ENCODE data around the gene NINJ1.

The NINJ1 gene

GRCh38 chr9:93134015-93134739 lies at the start of gene NINJ1:
Gene NINJ1, minus strand, starts transcription at chr9:93134251. Its CDS starts 34 bp downstream, at chr9:93134217.
- Histone ChIP-seq H3K4me1 (ENCODE audit: insufficient read depth, low read length, severe bottlenecking) (peaks cover 66% of the 10 kb centered on the region), H3K4me3 (ENCODE audit: low read depth, low read length, poor library complexity, severe bottlenecking) (peak within 1 kb of the TSS; percentile 91), H3K4me2 (ENCODE audit: low read length) (peak within 1 kb of the TSS; percentile 97), H3K9ac (ENCODE audit: low read length) (peak within 1 kb of the TSS; percentile 86), H3K79me2 (ENCODE audit: insufficient read depth, low read length) (no peaks in the 10 kb centered on the region), H3K9me3 (ENCODE audit: low read length) (no peaks in the 10 kb centered on the region), H3F3A (ENCODE audit: insufficient read depth, low read length) (no peaks in the 10 kb centered on the region), H2AFZ (ENCODE audit: low read length) (no peak within 1 kb of the TSS), H3K36me3 (ENCODE audit: insufficient read depth, low read length) (no peaks in the 10 kb centered on the region), H3K27ac (ENCODE audit: low read depth, low read length, poor library complexity, severe bottlenecking) (peak within 1 kb of the TSS; percentile 52), H4K20me1 (ENCODE audit: insufficient read depth, low read length) (no peaks in the 10 kb centered on the region), H3K9me2 (ENCODE audit: low read depth, low read length) (no peaks in the 10 kb centered on the region), H3K27me3 (ENCODE audit: insufficient read depth, low read length) (no peaks in the 10 kb centered on the region)
- TF ChIP-seq, protein P1, sequence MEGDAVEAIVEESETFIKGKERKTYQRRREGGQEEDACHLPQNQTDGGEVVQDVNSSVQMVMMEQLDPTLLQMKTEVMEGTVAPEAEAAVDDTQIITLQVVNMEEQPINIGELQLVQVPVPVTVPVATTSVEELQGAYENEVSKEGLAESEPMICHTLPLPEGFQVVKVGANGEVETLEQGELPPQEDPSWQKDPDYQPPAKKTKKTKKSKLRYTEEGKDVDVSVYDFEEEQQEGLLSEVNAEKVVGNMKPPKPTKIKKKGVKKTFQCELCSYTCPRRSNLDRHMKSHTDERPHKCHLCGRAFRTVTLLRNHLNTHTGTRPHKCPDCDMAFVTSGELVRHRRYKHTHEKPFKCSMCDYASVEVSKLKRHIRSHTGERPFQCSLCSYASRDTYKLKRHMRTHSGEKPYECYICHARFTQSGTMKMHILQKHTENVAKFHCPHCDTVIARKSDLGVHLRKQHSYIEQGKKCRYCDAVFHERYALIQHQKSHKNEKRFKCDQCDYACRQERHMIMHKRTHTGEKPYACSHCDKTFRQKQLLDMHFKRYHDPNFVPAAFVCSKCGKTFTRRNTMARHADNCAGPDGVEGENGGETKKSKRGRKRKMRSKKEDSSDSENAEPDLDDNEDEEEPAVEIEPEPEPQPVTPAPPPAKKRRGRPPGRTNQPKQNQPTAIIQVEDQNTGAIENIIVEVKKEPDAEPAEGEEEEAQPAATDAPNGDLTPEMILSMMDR (IDR thresholded peaks at IDR 0.05; ENCODE audit: low read length): no peak
- TF ChIP-seq EZH2 (IDR thresholded peaks at IDR 0.05; ENCODE audit: borderline replicate concordance, low read length): no peak

DNA sequence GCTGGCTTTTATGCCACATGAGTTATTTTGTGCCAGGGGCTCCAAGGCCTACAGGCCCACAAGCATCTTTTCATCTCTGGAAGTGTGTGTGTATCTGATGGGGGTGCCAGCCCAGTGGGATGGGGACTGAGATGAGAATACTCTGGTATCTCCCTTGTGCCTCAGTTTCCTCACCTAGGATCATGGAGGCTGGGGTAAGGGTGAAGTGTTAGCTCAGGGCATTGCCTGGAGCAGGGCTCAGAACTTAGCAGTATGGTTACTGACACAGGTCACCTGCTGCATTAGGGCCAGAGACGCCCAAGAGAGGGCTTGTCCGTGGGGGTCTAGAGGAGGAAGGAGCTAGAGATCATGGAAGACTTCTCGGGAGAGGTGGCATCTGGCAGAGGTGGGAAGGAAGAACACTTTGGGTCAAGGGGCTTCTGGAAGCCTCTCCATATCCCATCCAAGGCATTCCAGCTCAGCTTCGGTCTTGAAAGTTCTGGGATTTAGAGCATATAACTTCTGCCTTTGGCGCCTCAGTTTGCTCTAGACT lies 49.1 kb upstream of the NINJ1 start:
- Histone ChIP-seq H4K20me1 (ENCODE audit: insufficient read depth, low read length) (no peaks in the 10 kb centered on the region), H3K27ac (ENCODE audit: low read depth, low read length, poor library complexity, severe bottlenecking) (no peak overlapping the region), H2AFZ (ENCODE audit: low read length) (no peak overlapping the region), H3K4me3 (ENCODE audit: low read depth, low read length, poor library complexity, severe bottlenecking) (no peak overlapping the region), H3K4me1 (ENCODE audit: insufficient read depth, low read length, severe bottlenecking) (no peaks in the 10 kb centered on the region), H3K9me3 (ENCODE audit: low read length) (no peaks in the 10 kb centered on the region), H3K79me2 (ENCODE audit: insufficient read depth, low read length) (no peaks in the 10 kb centered on the region), H3K9me2 (ENCODE audit: low read depth, low read length) (no peaks in the 10 kb centered on the region), H3K36me3 (ENCODE audit: insufficient read depth, low read length) (no peaks in the 10 kb centered on the region), H3K4me2 (ENCODE audit: low read length) (no peak overlapping the region), H3K9ac (ENCODE audit: low read length) (no peak overlapping the region), H3F3A (ENCODE audit: insufficient read depth, low read length) (no peaks in the 10 kb centered on the region), H3K27me3 (ENCODE audit: insufficient read depth, low read length) (no peaks in the 10 kb centered on the region)
- TF ChIP-seq, protein P1 (IDR thresholded peaks at IDR 0.05; ENCODE audit: low read length): no peak

GRCh38 chr9:93182572-93182971 lies 48.5 kb upstream of the NINJ1 start:
- Histone ChIP-seq H3K4me2 (ENCODE audit: low read length) (no peak overlapping the region), H3F3A (ENCODE audit: insufficient read depth, low read length) (no peaks in the 10 kb centered on the region), H3K9me2 (ENCODE audit: low read depth, low read length) (no peaks in the 10 kb centered on the region), H3K9me3 (ENCODE audit: low read length) (no peaks in the 10 kb centered on the region), H4K20me1 (ENCODE audit: insufficient read depth, low read length) (no peaks in the 10 kb centered on the region), H3K9ac (ENCODE audit: low read length) (no peak overlapping the region), H3K4me1 (ENCODE audit: insufficient read depth, low read length, severe bottlenecking) (no peaks in the 10 kb centered on the region), H2AFZ (ENCODE audit: low read length) (no peak overlapping the region), H3K36me3 (ENCODE audit: insufficient read depth, low read length) (no peaks in the 10 kb centered on the region), H3K27me3 (ENCODE audit: insufficient read depth, low read length) (no peaks in the 10 kb centered on the region), H3K79me2 (ENCODE audit: insufficient read depth, low read length) (no peaks in the 10 kb centered on the region), H3K27ac (ENCODE audit: low read depth, low read length, poor library complexity, severe bottlenecking) (no peak overlapping the region), H3K4me3 (ENCODE audit: low read depth, low read length, poor library complexity, severe bottlenecking) (no peak overlapping the region)
- TF ChIP-seq, protein P1 (IDR thresholded peaks at IDR 0.05; ENCODE audit: low read length): no peak

Measured in OCI-LY1 (cell line).